ENCODE measurements around the gene NTN1.
A peak's percentile ranks its signal among the peaks of the same experiment; 100 is the strongest.

NTN1 gene

DNA sequence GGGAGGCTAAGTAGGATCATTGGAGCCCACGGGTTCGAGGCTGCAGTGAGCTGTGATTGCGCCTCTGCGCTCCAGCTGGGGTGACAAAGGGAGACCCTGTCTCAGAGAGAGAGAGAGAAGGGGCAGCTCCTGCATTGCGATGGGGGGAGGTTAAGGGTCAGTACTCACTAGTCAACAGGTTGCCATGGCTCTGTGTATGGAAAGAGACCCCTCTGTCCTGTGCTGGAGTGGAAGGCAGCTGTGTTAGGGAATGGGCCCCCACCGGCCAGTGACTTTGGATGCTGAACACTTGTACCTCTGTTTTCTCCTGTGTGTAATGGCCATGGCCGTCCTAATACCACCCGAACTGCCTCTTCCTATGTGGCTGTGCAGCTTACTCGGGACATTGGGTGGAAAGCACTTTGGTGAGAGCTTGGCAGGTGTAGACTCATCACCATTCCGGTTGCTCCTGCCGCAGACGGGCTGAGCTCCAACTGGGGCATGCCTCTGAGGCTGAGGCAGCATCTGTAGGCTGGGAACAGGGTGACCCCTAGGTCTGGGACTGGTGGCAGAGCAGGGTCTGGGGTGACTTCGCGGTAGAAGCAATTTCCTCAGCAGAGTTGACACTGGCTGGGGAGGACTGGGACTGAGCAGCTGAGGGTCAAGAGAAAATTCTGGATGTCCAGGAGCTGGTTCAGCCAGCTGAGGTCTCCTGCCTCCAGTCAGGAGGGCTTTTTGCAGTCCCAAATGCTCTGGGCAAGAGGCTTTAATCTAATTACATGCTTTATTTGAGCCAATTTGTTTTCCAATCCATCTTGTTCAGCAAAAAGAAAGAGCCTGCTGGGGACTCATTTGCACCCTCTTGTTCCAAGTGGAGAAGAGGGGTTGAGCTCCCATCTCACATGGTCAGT is 184.5 kb downstream of the NTN1 start:
- Mint-ChIP-seq H3K27ac (peak overlapping the region; percentile 57), H3K4me1 (peaks cover 36% of the 10 kb centered on the region), H3K36me3 (no peaks in the 10 kb centered on the region), H3K4me3 (no peak overlapping the region), H3K27me3 (no peaks in the 10 kb centered on the region), H3K9me3 (no peaks in the 10 kb centered on the region)
- ATAC-seq = no peak

DNA sequence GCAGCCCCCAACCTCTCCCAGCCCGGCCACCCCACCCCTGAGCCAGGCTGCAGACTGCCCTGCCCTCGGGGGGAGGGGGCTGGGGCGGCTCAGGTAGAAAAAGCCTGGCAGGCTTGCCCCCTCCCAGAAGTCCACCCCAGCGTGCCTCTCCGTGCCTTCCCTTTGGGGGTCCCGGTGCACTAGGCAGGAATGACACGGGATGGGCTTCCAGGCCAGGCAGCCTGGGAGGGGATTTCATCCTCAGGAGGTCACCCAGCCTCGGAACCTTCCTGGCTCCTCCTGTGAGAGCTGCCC is 185.0 kb downstream of the NTN1 start:
- H3K27me3 Mint-ChIP-seq = no peaks in the 10 kb centered on the region
- H3K9me3 Mint-ChIP-seq = no peaks in the 10 kb centered on the region
- H3K36me3 Mint-ChIP-seq = no peaks in the 10 kb centered on the region
- ATAC-seq = no peak
- H3K4me3 Mint-ChIP-seq = no peak overlapping the region
- peaks cover 30% of the 10 kb centered on the region for H3K4me1 Mint-ChIP-seq
- no peak overlapping the region for H3K27ac Mint-ChIP-seq

DNA sequence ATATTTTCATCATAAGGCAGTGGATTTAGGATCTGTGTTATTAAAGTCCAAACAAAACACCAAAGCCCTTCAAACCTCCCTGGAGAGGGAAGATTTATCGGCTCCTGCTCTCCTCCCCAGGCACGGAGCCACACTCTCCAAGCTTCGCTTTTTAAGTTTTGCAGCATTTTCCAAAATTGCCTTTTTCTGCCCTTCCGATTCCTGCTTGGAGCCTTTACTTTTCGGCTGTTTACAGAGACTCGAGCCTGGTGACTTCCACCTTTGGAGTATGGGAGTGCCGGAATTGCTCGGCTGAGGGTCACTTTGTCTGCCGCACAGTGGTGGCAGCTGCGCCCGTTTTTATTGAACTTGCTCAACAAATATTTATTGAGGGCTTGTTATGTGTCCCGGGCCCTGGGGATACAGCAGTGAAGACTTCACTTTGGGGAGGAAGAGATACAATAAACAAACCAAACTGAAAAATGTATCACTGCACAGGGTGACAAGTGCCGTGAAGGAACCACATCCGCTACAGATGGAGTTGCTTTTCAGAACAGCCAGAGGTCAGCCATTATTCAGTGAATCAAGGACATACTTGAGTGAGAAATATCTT is 185.5 kb downstream of the NTN1 start:
- ATAC-seq = no peak
- no peak overlapping the region for H3K27ac Mint-ChIP-seq
- peaks cover 26% of the 10 kb centered on the region for H3K4me1 Mint-ChIP-seq
- no peaks in the 10 kb centered on the region for H3K27me3 Mint-ChIP-seq
- no peaks in the 10 kb centered on the region for H3K36me3 Mint-ChIP-seq
- no peak overlapping the region for H3K4me3 Mint-ChIP-seq
- no peaks in the 10 kb centered on the region for H3K9me3 Mint-ChIP-seq

DNA sequence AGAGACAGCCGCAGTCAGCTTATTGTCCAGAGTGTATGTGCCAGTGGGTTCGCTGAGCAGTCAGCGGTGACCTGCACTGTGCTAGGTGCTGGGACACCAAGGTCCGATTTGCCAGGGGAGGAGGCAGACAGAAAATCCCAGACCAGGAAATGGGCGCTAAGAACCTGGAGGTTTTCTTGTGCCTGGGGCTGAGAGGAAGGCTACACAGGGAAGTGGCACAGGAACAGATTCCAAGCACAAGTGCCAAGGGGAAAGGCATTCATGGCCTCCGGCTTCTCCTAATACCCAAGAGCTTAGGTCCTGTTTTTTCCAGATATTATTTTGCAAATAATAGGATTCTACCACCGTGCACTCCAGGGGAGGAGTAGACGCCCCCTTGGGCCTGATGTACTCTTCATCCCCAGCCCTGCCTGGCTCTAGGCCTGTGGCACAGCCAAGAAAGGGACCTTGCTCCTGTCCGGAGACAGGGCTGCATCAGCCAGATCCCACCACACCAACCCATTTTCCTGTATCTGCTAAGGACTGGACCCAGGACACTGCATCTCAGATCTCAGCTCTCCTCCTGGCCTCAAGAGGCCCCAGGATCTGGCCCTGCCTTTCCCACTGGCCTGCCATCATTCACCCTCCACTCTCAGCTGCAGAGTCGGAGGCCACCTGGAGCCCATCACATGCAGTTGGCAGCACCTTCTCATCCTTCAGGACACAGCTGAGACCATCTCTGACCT is 187.2 kb downstream of the NTN1 start:
- H3K9me3 Mint-ChIP-seq = no peaks in the 10 kb centered on the region
- no peaks in the 10 kb centered on the region for H3K36me3 Mint-ChIP-seq
- no peak for ATAC-seq
- H3K27me3 Mint-ChIP-seq = no peaks in the 10 kb centered on the region
- H3K4me1 Mint-ChIP-seq = peaks cover 23% of the 10 kb centered on the region
- H3K4me3 Mint-ChIP-seq = no peak overlapping the region
- H3K27ac Mint-ChIP-seq = no peak overlapping the region

DNA sequence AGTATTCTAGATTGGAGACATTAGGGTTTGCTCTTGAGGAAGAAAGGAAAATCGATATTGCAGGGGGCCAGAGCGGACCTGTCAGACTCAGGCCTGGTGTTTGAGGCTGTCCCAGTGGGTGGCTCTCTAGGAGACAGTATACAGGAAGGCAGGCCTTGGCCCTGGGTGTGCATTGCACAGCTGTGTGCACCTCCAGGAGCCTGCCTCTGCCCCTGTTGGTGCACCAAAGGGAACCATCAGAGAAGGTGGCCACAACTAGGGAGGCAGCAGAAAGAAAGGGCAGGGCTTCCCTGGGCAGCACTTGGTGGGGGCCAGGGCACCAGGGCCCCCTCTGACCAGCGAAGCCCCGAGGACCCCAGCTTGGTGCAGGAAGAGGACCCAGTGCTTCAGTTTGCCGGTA is 188.0 kb downstream of the NTN1 start:
- no peaks in the 10 kb centered on the region for H3K27me3 Mint-ChIP-seq
- no peak overlapping the region for H3K4me3 Mint-ChIP-seq
- peaks cover 15% of the 10 kb centered on the region for H3K4me1 Mint-ChIP-seq
- no peaks in the 10 kb centered on the region for H3K36me3 Mint-ChIP-seq
- no peak for ATAC-seq
- no peak overlapping the region for H3K27ac Mint-ChIP-seq
- no peaks in the 10 kb centered on the region for H3K9me3 Mint-ChIP-seq

DNA sequence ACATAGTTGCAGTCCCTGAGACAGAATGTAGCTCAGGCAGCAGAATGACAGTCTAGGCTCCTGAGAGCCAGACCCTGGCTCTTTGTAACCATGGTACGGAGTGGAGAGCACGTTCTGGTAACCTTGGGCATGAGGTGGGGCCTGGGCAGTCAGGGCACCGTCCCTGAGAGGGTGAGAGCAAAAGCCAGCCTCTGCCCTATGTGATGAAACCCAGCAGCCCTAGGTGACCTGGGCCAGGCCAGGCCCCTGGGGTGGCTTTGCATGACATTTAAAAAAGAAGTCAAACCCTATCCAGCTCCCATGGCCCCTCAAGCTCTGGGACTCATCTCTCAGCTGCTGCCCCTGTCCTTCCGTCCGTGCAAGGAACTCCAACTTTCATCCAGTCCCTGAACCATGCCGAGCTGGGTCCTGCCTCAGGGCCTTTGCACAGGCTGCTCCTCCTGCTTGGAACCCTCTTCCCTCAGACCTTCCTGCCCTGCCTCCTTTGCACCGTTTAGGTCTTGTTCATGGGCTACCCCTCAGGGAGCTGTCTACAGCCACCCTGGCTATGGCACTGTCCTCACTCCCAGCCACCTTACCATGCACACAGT is 188.6 kb downstream of the NTN1 start:
- Mint-ChIP-seq H3K36me3 (no peaks in the 10 kb centered on the region), H3K27ac (no peak overlapping the region), H3K27me3 (no peaks in the 10 kb centered on the region), H3K9me3 (no peaks in the 10 kb centered on the region), H3K4me1 (peaks cover 10% of the 10 kb centered on the region), H3K4me3 (no peak overlapping the region)
- ATAC-seq = peak; percentile 16

DNA sequence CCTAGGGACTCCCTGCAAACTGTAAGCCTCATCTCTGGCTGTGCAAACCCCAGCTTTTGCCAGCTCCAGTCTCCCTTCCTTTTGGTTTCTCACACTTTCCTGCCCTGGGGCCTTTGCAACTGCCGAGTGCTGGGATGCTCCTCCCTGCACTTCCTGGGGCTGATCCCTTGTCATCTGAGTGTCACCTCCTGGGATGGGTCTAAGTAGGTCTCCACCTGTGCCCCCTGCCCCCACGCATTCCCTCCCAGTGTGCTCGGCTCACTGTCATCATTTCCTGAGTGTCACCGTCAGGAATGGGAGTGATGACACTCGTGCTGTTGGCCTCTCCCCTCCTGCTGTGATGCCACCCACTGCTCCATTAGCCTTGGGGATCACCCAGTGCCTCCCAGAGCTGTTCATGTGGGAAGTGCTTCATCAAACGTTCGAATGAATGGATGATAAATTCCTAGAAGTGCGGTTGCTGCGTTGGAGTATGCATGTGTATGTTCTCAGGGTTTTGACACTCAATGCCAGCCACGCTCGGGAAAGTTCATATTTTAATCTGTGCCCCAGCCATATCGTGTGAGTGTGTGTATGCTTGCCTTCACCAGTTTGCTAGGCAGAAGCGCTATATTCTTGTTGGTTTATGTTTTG is 189.9 kb downstream of the NTN1 start:
- Mint-ChIP-seq H3K27me3 (no peaks in the 10 kb centered on the region), H3K36me3 (peaks cover 11% of the 10 kb centered on the region), H3K4me3 (no peak overlapping the region), H3K4me1 (no peaks in the 10 kb centered on the region), H3K27ac (no peak overlapping the region), H3K9me3 (peaks cover 10% of the 10 kb centered on the region)
- ATAC-seq = no peak

DNA sequence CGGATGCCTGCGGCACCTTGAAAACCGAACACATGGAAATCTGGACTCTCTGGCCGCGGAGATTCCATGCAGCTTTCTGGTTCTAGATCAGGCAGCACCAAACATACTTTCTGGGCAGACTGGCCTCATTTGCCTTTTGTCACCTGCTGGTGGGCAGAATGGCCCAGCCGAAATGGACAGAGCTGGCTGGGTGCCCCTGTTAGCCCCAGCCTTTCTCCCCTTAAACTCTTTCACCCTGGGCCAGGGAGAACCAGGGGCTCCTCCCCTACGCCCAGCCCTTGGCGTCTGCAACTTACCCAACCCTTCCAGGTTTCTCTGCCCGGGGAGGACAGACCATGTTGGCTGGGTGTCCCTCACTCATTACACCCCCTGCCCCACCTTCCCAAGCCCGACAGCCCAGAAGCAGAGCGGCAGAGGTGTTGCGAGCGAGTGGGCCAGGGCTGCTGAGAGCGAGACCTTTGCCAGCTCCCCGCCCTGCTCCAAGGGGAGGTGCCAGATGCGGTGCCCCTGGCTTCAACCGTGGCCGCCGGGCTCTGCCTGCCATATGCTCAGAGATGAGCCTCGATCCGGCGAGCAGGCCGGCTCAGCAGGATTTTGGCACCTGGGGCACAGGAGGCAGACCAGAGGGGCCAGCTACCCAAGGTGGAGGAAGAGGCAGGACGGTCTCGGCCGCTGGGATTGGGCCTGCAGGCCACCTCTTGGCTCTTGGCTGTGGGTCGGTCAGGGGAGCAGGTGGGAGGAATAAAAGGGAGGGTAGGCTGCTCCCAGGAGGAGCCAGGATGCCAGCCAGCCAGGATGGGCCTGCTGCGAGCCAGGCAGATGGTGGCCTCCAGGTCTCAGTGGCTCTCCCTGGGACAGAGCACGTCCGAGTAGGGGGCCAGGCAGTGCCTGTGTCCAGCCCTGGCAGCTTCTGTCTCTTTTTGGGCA is 191.3 kb downstream of the NTN1 start:
- H3K9me3 Mint-ChIP-seq = peaks cover 17% of the 10 kb centered on the region
- H3K4me1 Mint-ChIP-seq = no peaks in the 10 kb centered on the region
- H3K36me3 Mint-ChIP-seq = peaks cover 14% of the 10 kb centered on the region

DNA sequence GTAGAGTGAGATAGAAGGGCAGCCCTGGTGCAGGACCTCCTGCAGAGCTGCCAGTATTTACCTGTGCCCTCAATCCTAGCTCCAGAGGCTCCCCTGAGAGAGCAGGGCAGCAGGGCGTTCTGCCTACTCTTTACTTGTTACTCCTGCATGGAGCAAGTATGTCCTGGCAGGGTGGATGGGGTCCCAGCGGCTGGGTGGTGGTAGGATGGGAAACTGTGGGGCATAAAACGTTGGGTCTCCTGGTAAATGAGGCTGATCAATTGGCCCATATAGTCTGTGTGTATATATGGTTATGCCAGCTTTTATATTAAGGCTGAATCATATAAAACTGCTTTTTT is 192.0 kb downstream of the NTN1 start:
- peaks cover 17% of the 10 kb centered on the region for H3K9me3 Mint-ChIP-seq
- no peak overlapping the region for H3K4me3 Mint-ChIP-seq
- H3K27me3 Mint-ChIP-seq = no peaks in the 10 kb centered on the region
- no peak overlapping the region for H3K27ac Mint-ChIP-seq
- H3K36me3 Mint-ChIP-seq = peaks cover 14% of the 10 kb centered on the region
- no peaks in the 10 kb centered on the region for H3K4me1 Mint-ChIP-seq
- ATAC-seq = no peak

More for the DNA sequence above, 191.3 kb downstream of the NTN1 start:
- Mint-ChIP-seq H3K27me3 (no peaks in the 10 kb centered on the region), H3K4me3 (no peak overlapping the region), H3K27ac (no peak overlapping the region)
- peak; percentile 28 for ATAC-seq

DNA sequence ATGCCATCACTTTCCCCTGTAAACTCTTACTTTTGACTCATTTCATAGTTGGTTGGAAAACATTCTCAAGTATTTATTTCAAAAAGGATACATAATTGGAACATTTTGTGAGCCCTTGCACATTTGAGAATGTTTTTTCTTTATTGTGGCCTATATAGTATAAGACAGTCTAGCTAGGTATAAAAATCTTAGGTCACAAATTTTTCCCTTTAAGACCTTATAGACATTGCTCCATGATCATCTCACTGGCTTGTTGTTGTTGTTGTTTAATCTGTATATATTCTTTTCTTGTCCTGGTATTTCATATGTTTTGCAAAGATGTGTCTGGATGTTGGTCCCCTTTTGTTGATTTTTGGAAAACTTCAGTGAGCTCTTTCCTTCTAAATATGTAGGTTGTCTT is 194.2 kb downstream of the NTN1 start:
- peaks cover 14% of the 10 kb centered on the region for H3K36me3 Mint-ChIP-seq
- peaks cover 7% of the 10 kb centered on the region for H3K27me3 Mint-ChIP-seq
- peaks cover 17% of the 10 kb centered on the region for H3K9me3 Mint-ChIP-seq
- H3K27ac Mint-ChIP-seq = no peak overlapping the region
- ATAC-seq = no peak
- H3K4me3 Mint-ChIP-seq = no peak overlapping the region
- no peaks in the 10 kb centered on the region for H3K4me1 Mint-ChIP-seq

DNA sequence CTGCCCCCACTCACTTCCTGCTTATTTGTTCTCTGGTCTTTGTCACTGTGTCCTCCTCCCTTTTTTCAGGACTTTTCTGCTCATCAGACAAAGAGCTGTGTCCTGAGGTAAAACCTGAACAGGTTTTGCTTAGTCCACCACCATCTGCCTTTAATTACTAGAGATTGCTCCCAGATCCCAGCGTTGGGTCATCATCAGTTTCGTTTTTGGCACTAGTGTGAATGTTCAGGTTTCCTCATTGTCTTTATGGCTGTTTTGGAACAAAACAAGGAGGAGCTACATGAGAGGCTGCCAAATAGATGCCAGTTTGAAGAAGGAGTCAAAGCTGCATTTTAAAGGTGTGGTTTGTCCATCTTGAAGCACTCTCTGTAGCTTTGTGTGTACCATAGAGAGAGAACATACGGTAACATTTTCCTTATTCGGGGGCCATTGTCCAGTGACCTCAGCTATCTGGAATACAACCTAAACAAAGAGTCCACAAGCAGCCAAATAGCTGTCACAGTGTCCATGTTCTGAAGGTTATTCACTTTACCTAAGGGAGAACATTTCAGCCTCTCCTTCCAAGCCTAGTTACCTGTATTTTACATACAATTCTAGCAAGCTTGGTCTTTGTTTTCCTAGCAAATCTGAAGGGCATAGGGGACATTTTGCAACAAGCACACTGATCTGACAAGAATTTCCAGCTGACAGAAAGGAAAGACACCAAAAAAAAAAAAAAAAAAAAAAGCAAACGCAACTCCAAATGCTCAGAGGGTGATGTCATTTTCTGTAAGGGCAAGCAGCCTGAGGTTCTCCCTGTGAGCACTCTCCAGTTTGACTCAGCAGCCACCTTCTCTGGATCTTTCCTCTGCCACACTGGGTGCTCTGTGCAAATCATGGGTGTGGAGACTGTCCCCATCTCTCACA is 196.1 kb downstream of the NTN1 start:
- no peak overlapping the region for H3K4me3 Mint-ChIP-seq
- no peaks in the 10 kb centered on the region for H3K4me1 Mint-ChIP-seq
- H3K36me3 Mint-ChIP-seq = peaks cover 14% of the 10 kb centered on the region
- H3K27ac Mint-ChIP-seq = no peak overlapping the region
- ATAC-seq = no peak
- H3K27me3 Mint-ChIP-seq = peaks cover 18% of the 10 kb centered on the region
- peaks cover 17% of the 10 kb centered on the region for H3K9me3 Mint-ChIP-seq

DNA sequence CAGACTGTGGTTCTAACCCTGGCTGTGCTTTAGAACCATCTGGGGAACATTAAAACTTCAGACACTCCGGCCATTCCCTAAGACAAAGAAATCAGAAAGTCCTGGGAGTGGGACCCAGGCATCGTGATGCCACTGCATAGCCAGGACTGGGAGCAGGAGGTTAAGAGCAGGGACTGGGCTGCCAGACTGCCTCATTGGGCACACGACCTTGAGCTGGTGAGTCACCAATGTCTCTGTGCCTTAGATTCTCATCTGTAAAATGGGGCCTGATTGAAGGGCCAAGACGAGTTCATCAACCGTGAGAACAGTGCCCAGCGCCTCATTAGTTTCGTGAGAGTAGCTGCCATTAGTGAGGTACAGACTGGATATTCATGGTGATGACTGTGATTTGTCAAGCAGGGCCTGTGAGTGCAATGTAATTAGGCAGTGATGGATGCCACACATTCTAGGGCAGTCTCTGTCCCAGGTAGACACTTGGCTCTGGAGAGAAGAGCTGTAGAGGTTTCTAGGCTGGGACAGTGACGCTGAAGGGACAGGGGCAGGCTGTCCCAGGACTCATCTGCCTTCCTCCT is 196.8 kb downstream of the NTN1 start:
- H3K27me3 Mint-ChIP-seq = peaks cover 19% of the 10 kb centered on the region
- peaks cover 17% of the 10 kb centered on the region for H3K9me3 Mint-ChIP-seq
- no peak for ATAC-seq
- H3K4me3 Mint-ChIP-seq = no peak overlapping the region
- H3K4me1 Mint-ChIP-seq = no peaks in the 10 kb centered on the region
- H3K27ac Mint-ChIP-seq = no peak overlapping the region
- peaks cover 14% of the 10 kb centered on the region for H3K36me3 Mint-ChIP-seq

DNA sequence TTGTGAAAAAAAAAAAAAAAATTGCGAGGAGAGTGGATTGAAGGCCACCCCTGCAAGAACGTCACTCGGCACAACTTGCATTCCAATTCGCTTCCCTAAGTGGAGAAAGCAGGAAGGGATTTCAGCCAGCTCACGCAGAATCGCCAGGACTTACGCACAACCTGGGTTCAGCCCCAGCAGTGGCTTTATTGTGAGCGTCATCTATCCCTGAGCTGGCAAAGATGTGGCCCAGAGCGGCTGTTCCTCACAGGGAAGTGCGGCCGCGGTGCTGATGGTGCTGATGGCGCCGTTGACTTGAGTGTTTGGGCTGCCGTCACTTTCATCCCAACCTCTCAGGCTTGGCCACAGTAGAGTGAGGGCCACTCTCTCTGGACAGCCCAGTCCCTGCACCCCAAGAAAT is 197.6 kb downstream of the NTN1 start:
- peaks cover 19% of the 10 kb centered on the region for H3K27me3 Mint-ChIP-seq
- H3K4me3 Mint-ChIP-seq = no peak overlapping the region
- no peak for ATAC-seq
- H3K4me1 Mint-ChIP-seq = no peaks in the 10 kb centered on the region
- peaks cover 17% of the 10 kb centered on the region for H3K9me3 Mint-ChIP-seq
- no peak overlapping the region for H3K27ac Mint-ChIP-seq
- peaks cover 14% of the 10 kb centered on the region for H3K36me3 Mint-ChIP-seq
